Bone marrow (tissue), 2 donors: ENCODE measurements around the gene NPAS1.
A peak's percentile ranks its signal among the peaks of the same experiment; 100 is the strongest.
"Not testable (repeated sequence)": the region's sequence is repeated elsewhere in the genome, so short reads cannot be mapped to it uniquely, and the experiment has no call there.

Source experiments
- DNase-seq, 2 donors: peaks; one replicate each; lab custom pipeline; 2025; lab: John Stamatoyannopoulos, UW

The NPAS1 gene

GRCh38 chr19:47045867-47046470, 26.3 kb downstream of the NPAS1 start:
- no peak for DNase-seq

GRCh38 chr19:47047272-47047762, 27.7 kb downstream of the NPAS1 start:
- no peak for DNase-seq

GRCh38 chr19:47047763-47048405, 28.2 kb downstream of the NPAS1 start:
- DNase-seq, result peak; percentile 32 to 45

GRCh38 chr19:47049307-47049700, 29.7 kb downstream of the NPAS1 start:
- DNase-seq, result no peak

- DNase-seq, result not testable (repeated sequence)
Observed at GRCh38 chr19:47050562-47050961, 30.9 kb downstream of the NPAS1 start.

- DNase-seq, result no peak
Observed at GRCh38 chr19:47056411-47056810, 36.8 kb downstream of the NPAS1 start.

GRCh38 chr19:47057328-47057727, 37.7 kb downstream of the NPAS1 start:
- DNase-seq, result no peak

GRCh38 chr19:47058621-47059022, 39.0 kb downstream of the NPAS1 start:
- no peak for DNase-seq

- DNase-seq, result no peak
Observed at GRCh38 chr19:47063874-47064273, 44.2 kb downstream of the NPAS1 start.

- DNase-seq, result no peak
Observed at GRCh38 chr19:47065242-47065641, 45.6 kb downstream of the NPAS1 start.

GRCh38 chr19:47066376-47067214, 47.0 kb downstream of the NPAS1 start:
- no peak for DNase-seq

- DNase-seq, result no peak
Observed at GRCh38 chr19:47067215-47067847, 47.7 kb downstream of the NPAS1 start.

- no peak for DNase-seq
Observed at GRCh38 chr19:47068246-47068645, 48.6 kb downstream of the NPAS1 start.

- DNase-seq, result no peak
Observed at GRCh38 chr19:47068876-47069406, 49.3 kb downstream of the NPAS1 start.

GRCh38 chr19:47069795-47070194, 50.2 kb downstream of the NPAS1 start:
- DNase-seq, result no peak

GRCh38 chr19:47070756-47071155, 51.1 kb downstream of the NPAS1 start:
- DNase-seq, result no peak

- DNase-seq, result no peak
Observed at GRCh38 chr19:47071731-47072130, 52.1 kb downstream of the NPAS1 start.

- DNase-seq, result no peak
Observed at GRCh38 chr19:47072323-47072722, 52.7 kb downstream of the NPAS1 start.

- DNase-seq, result no peak
Observed at GRCh38 chr19:47073574-47073973, 53.9 kb downstream of the NPAS1 start.

GRCh38 chr19:47074621-47075020, 55.0 kb downstream of the NPAS1 start:
- peak in 1 of 2 donors; percentile 73 for DNase-seq

- peak in 1 of 2 donors; percentile 58 for DNase-seq
Observed at GRCh38 chr19:47075179-47075810, 55.7 kb downstream of the NPAS1 start.

GRCh38 chr19:47075941-47076340, 56.3 kb downstream of the NPAS1 start:
- no peak for DNase-seq
